Measurements from ENCODE around the gene UBR4.

Gene UBR4

DNA sequence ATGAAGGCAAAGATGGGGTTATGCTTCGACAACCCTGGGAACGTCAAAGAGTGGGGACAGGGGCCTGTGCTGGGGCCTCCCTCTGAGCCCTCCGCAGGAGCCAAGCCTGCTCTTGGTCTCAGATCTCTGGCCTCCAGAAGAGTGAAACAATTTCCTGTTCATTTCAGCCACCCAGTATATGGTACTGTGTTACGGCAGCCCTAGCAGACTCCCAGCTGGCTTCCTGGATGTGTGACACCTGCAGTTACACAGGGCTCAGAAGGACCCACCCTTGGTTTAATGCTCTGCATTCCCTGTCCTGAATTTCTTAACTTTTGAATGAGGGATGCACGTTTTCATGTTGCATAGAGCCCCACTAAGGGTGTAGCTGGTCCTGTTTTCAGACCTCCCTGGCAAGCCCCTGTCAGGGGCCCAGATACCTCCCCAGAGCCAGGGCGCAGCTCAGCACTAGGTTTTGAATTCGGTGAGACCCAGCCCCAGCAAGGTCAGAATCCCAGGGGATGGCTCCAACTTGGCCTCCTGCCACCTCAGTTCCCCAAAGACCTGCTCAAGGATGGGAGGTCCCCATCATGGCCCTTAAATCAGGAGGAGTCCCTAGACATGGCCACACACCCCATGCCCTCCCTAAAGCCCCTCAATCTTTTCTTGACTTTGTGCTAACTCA, 174.6 kb downstream of the UBR4 start:
- no peak overlapping the region for H3K9ac ChIP-seq (ENCODE audit: low read length in 5 of 5)
- H3K27me3 ChIP-seq (ENCODE audit: control insufficient read depth in 5 of 5, insufficient read depth in 4 of 5, low read length in 5 of 5) = peaks cover 6 to 32% (median 23%) of the 10 kb centered on the region in 5 donors
- no peak overlapping the region for H3K27ac ChIP-seq (ENCODE audit: low read depth, low read length)
- no peaks in the 10 kb centered on the region for H3K36me3 ChIP-seq (ENCODE audit: control insufficient read depth in 5 of 5, insufficient read depth in 5 of 5, low read length in 5 of 5)
- no peak overlapping the region for H3K4me3 ChIP-seq (ENCODE audit: low read depth in 1 of 5, low read length in 5 of 5)
- H3K9me3 ChIP-seq (ENCODE audit: control insufficient read depth in 5 of 5, low read length in 5 of 5) = no peaks in the 10 kb centered on the region
- no peaks in the 10 kb centered on the region for H3K4me1 ChIP-seq (ENCODE audit: control insufficient read depth in 5 of 5, insufficient read depth in 5 of 5, low read length in 5 of 5)

GRCh38 chr1:19034721-19035120, 175.3 kb downstream of the UBR4 start:
- H3K4me1 ChIP-seq (ENCODE audit: control insufficient read depth in 5 of 5, insufficient read depth in 5 of 5, low read length in 5 of 5) = no peaks in the 10 kb centered on the region
- H3K36me3 ChIP-seq (ENCODE audit: control insufficient read depth in 5 of 5, insufficient read depth in 5 of 5, low read length in 5 of 5) = no peaks in the 10 kb centered on the region
- H3K9ac ChIP-seq (ENCODE audit: low read length in 5 of 5) = no peak overlapping the region
- no peaks in the 10 kb centered on the region for H3K9me3 ChIP-seq (ENCODE audit: control insufficient read depth in 5 of 5, low read length in 5 of 5)
- peaks cover 6 to 29% (median 21%) of the 10 kb centered on the region in 5 donors for H3K27me3 ChIP-seq (ENCODE audit: control insufficient read depth in 5 of 5, insufficient read depth in 4 of 5, low read length in 5 of 5)
- H3K4me3 ChIP-seq (ENCODE audit: low read depth in 1 of 5, low read length in 5 of 5) = no peak overlapping the region
- no peak overlapping the region for H3K27ac ChIP-seq (ENCODE audit: low read depth, low read length)

DNA sequence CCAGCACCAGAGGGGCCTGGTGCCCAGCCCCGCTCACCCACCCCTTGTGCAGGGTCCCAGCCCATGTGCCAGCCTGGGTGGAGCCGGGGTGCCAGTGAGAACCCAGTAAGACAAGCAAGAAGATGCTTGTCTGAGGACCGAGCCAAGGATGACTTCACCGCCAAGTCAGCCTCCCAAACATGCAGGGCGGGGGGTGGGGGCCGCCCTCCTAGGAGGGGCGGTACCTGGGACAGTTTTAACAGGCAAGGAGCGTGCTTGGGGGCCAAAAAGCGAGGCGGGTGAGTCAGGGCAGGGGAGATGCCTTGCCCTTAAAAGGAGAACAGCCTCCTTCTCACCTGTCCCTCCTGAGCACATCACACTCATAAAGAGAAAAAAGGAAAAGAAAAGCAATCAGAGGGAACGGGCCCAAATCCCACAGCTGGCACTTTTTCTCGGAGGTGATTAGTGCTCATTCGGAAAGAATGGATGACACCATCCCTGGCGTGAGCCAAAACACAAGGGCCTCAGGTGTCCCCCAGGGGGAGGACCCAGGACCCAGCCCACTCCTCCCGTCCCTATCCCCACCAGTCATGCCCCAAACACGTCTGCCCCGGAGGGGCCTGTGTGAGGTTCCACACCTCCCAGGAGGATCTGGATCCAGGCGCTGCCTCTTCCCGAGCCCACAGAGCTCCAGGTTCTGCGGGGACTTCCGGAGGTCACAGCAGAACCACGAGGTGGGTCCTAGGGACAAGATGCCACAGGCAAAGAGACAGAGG, 176.0 kb downstream of the UBR4 start:
- H3K9ac ChIP-seq (ENCODE audit: low read length in 5 of 5) = no peak overlapping the region
- no peaks in the 10 kb centered on the region for H3K4me1 ChIP-seq (ENCODE audit: control insufficient read depth in 5 of 5, insufficient read depth in 5 of 5, low read length in 5 of 5)
- no peak overlapping the region for H3K27ac ChIP-seq (ENCODE audit: low read depth, low read length)
- no peak overlapping the region for H3K4me3 ChIP-seq (ENCODE audit: low read depth in 1 of 5, low read length in 5 of 5)
- no peaks in the 10 kb centered on the region for H3K36me3 ChIP-seq (ENCODE audit: control insufficient read depth in 5 of 5, insufficient read depth in 5 of 5, low read length in 5 of 5)
- H3K9me3 ChIP-seq (ENCODE audit: control insufficient read depth in 5 of 5, low read length in 5 of 5) = no peaks in the 10 kb centered on the region
- peaks cover 6 to 36% (median 27%) of the 10 kb centered on the region in 5 donors for H3K27me3 ChIP-seq (ENCODE audit: control insufficient read depth in 5 of 5, insufficient read depth in 4 of 5, low read length in 5 of 5)

GRCh38 chr1:19033515-19033839, 176.6 kb downstream of the UBR4 start:
- H3K27me3 ChIP-seq (ENCODE audit: control insufficient read depth in 5 of 5, insufficient read depth in 4 of 5, low read length in 5 of 5) = peaks cover 3 to 41% (median 28%) of the 10 kb centered on the region in 5 donors
- H3K27ac ChIP-seq (ENCODE audit: low read depth, low read length) = no peak overlapping the region
- H3K9ac ChIP-seq (ENCODE audit: low read length in 5 of 5) = no peak overlapping the region
- H3K36me3 ChIP-seq (ENCODE audit: control insufficient read depth in 5 of 5, insufficient read depth in 5 of 5, low read length in 5 of 5) = no peaks in the 10 kb centered on the region
- H3K4me3 ChIP-seq (ENCODE audit: low read depth in 1 of 5, low read length in 5 of 5) = no peak overlapping the region
- no peaks in the 10 kb centered on the region for H3K4me1 ChIP-seq (ENCODE audit: control insufficient read depth in 5 of 5, insufficient read depth in 5 of 5, low read length in 5 of 5)
- no peaks in the 10 kb centered on the region for H3K9me3 ChIP-seq (ENCODE audit: control insufficient read depth in 5 of 5, low read length in 5 of 5)

DNA sequence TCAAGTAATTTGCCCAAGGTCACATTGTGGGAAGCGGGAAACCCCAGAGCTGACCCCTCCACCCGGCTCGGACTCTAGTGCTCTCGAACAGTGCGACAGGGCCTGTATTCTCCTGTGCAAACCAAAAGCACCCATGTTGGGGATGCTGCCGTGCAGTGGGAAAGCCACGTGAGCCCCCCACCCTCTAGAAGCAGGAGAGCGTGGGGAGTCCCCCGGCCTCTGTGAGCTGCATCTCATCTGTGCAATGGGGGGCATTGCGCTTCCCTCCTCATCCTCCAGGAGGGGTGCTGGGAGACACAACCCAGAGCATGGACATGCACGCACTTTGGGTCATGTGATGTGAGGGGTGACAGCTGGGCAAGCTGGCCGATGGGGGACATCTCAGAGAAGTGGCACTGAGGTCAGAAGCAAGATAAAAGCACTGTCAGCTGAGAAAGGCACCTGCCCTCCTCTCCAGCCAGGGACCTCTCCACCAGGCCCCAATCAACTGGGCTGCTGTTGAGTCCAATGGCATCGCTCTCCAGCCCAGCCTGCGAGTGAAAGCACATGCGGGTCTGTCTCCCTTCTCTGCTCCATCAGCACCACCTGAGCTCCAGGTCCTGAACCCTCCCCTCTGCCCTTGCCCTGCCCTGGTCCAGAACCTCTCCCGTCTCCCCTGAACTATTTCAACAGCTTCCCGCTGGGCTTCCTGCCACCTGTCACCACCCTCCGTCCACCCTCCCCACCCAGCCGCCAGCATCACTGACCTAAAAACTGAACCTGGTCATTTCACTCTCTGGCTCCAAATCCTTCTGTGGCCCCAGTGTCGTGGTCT, 177.2 kb downstream of the UBR4 start:
- H3K9ac ChIP-seq (ENCODE audit: low read length in 5 of 5) = no peak overlapping the region
- H3K36me3 ChIP-seq (ENCODE audit: control insufficient read depth in 5 of 5, insufficient read depth in 5 of 5, low read length in 5 of 5) = no peaks in the 10 kb centered on the region
- H3K4me1 ChIP-seq (ENCODE audit: control insufficient read depth in 5 of 5, insufficient read depth in 5 of 5, low read length in 5 of 5) = no peaks in the 10 kb centered on the region
- no peaks in the 10 kb centered on the region for H3K9me3 ChIP-seq (ENCODE audit: control insufficient read depth in 5 of 5, low read length in 5 of 5)
- no peak overlapping the region for H3K4me3 ChIP-seq (ENCODE audit: low read depth in 1 of 5, low read length in 5 of 5)
- no peak overlapping the region for H3K27ac ChIP-seq (ENCODE audit: low read depth, low read length)
- peaks cover 3 to 42% (median 25%) of the 10 kb centered on the region in 5 donors for H3K27me3 ChIP-seq (ENCODE audit: control insufficient read depth in 5 of 5, insufficient read depth in 4 of 5, low read length in 5 of 5)

DNA sequence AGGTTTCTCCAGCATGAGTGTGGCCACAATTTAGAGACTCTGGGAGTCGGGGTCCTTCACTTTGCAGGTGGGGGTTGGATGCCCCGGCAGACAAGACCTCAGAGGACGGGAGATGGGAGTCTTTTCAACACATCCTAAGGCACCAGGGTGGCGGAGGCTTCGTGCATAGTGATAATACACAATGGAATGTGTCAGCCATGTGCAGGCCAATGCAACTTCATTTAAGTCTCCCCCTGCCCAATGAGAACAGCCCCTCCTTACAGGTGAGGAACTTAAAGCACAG, 177.7 kb downstream of the UBR4 start:
- H3K9ac ChIP-seq (ENCODE audit: low read length in 5 of 5) = no peak overlapping the region
- H3K9me3 ChIP-seq (ENCODE audit: control insufficient read depth in 5 of 5, low read length in 5 of 5) = no peaks in the 10 kb centered on the region
- H3K36me3 ChIP-seq (ENCODE audit: control insufficient read depth in 5 of 5, insufficient read depth in 5 of 5, low read length in 5 of 5) = no peaks in the 10 kb centered on the region
- no peak overlapping the region for H3K4me3 ChIP-seq (ENCODE audit: low read depth in 1 of 5, low read length in 5 of 5)
- peaks cover 3 to 44% (median 27%) of the 10 kb centered on the region in 5 donors for H3K27me3 ChIP-seq (ENCODE audit: control insufficient read depth in 5 of 5, insufficient read depth in 4 of 5, low read length in 5 of 5)
- H3K4me1 ChIP-seq (ENCODE audit: control insufficient read depth in 5 of 5, insufficient read depth in 5 of 5, low read length in 5 of 5) = no peaks in the 10 kb centered on the region
- H3K27ac ChIP-seq (ENCODE audit: low read depth, low read length) = no peak overlapping the region

DNA sequence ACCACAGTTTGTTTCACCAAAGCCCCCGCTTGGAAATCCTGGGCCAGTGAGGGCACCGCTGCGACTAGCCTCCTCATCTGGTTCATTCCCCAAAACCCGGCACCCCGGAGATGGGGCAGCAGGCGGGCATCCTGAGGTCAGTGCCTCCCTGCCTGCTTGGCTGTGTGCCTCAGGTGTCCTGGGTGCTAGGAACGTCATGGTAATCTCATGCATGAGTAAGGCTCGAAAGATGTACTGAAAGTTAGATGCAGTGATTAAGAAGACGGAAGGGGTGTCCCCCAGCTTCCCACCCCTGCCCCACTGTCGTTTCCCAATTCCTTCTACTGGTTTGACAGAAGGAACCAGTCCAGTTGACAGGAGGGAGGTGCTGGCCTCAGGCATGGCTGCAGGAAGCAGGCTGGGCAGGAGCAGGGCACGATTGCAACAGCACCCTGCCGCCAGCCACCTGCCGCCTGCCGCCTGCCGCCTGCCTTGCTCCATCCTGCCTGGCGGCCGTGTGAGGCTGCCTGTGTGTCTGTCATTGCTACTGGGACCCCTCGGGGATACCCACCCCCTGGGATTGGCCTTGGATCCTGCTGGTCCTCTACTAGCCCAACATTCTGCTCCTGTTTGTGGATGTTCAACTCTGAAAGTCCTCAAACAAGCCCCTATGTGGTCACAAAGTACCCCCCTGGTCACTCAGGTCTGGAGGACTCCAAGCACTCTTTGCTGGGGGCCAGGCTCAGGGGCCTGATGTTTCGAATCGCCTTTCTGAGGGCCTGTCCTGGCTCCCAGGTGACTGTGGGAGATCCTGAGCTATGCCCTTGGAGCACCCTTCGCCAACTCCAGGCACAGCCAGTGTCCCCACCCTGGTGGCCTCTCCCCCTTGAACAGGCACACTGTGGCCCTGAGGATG, 180.6 kb downstream of the UBR4 start:
- Histone ChIP-seq H3K9me3 (ENCODE audit: control insufficient read depth in 5 of 5, low read length in 5 of 5) (no peaks in the 10 kb centered on the region), H3K36me3 (ENCODE audit: control insufficient read depth in 5 of 5, insufficient read depth in 5 of 5, low read length in 5 of 5) (no peaks in the 10 kb centered on the region), H3K4me3 (ENCODE audit: low read depth in 1 of 5, low read length in 5 of 5) (no peak overlapping the region), H3K27me3 (ENCODE audit: control insufficient read depth in 5 of 5, insufficient read depth in 4 of 5, low read length in 5 of 5) (peaks cover 3 to 27% (median 7%) of the 10 kb centered on the region in 5 donors), H3K27ac (ENCODE audit: low read depth, low read length) (no peak overlapping the region), H3K9ac (ENCODE audit: low read length in 5 of 5) (no peak overlapping the region), H3K4me1 (ENCODE audit: control insufficient read depth in 5 of 5, insufficient read depth in 5 of 5, low read length in 5 of 5) (no peaks in the 10 kb centered on the region)

DNA sequence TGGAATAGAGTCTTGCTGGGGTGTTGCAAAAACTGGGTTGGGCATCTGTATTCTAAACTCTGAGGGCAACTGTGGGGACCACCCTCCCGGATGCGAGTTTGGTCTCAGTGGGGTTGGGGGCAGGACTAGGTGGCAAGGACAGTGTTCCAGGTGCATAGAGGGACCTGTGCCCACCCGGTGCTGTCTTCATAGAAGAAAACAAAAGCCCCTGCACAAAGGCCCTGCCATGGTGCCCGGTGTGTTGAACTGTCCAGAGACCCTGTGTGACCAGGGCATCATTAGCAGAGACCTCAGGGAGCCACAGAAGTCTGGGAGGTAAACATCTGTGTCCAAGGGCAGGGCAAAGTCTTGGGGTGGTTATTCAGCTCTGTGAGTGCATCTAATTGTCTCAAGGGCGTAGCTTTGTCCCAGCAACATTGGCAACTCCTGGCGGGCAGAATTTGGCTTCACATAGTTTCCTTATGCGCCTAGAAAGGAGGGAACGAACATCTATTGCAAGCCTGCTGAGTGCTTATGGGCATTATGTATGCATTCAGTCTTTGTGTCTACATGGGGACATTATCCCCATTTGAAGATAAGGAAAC, 181.4 kb downstream of the UBR4 start:
- Histone ChIP-seq H3K9ac (ENCODE audit: low read length in 5 of 5) (no peak overlapping the region), H3K27ac (ENCODE audit: low read depth, low read length) (no peak overlapping the region), H3K4me3 (ENCODE audit: low read depth in 1 of 5, low read length in 5 of 5) (no peak overlapping the region), H3K27me3 (ENCODE audit: control insufficient read depth in 5 of 5, insufficient read depth in 4 of 5, low read length in 5 of 5) (peaks cover 3 to 25% (median 4%) of the 10 kb centered on the region in 5 donors), H3K9me3 (ENCODE audit: control insufficient read depth in 5 of 5, low read length in 5 of 5) (no peaks in the 10 kb centered on the region), H3K4me1 (ENCODE audit: control insufficient read depth in 5 of 5, insufficient read depth in 5 of 5, low read length in 5 of 5) (no peaks in the 10 kb centered on the region), H3K36me3 (ENCODE audit: control insufficient read depth in 5 of 5, insufficient read depth in 5 of 5, low read length in 5 of 5) (no peaks in the 10 kb centered on the region)

DNA sequence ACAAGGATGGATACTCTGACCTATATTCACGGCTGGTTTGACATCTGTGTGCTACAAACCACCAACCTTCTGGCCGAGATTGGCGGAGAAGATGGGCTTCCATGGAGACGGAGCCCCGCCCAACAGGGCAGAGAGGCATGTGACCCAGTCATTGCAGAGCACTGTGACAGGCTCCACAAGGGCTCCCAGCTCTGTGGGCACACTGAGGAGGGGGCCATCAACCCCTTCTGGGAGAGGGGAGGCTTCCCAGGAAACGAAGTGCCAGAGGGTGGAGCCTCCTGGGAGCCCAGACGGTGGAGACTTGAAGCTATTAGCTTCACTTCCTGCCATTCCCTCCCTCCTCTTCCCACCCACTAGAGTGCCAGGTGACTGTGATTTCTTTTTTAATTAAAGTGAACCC, 182.0 kb downstream of the UBR4 start:
- no peaks in the 10 kb centered on the region for H3K9me3 ChIP-seq (ENCODE audit: control insufficient read depth in 5 of 5, low read length in 5 of 5)
- no peaks in the 10 kb centered on the region for H3K4me1 ChIP-seq (ENCODE audit: control insufficient read depth in 5 of 5, insufficient read depth in 5 of 5, low read length in 5 of 5)
- H3K9ac ChIP-seq (ENCODE audit: low read length in 5 of 5) = no peak overlapping the region
- H3K36me3 ChIP-seq (ENCODE audit: control insufficient read depth in 5 of 5, insufficient read depth in 5 of 5, low read length in 5 of 5) = no peaks in the 10 kb centered on the region
- no peak overlapping the region for H3K27ac ChIP-seq (ENCODE audit: low read depth, low read length)
- no peak overlapping the region for H3K4me3 ChIP-seq (ENCODE audit: low read depth in 1 of 5, low read length in 5 of 5)
- peaks cover 0 to 20% (median 4%) of the 10 kb centered on the region in 5 donors for H3K27me3 ChIP-seq (ENCODE audit: control insufficient read depth in 5 of 5, insufficient read depth in 4 of 5, low read length in 5 of 5)

Measured in subcutaneous abdominal adipose tissue (tissue), 5 donors.